GM21360 (cell line): ENCODE results near the gene TBC1D14.

ENCODE experiments used
- ATAC-seq: cut with Tn5 transposase; IDR thresholded peaks from one replicate; pipeline ENCODE4 v1.9.1; 2021; ENCODE audit warnings: mild to moderate bottlenecking, moderate library complexity; ENCODE audit not compliant: unreplicated experiment

The TBC1D14 gene

DNA sequence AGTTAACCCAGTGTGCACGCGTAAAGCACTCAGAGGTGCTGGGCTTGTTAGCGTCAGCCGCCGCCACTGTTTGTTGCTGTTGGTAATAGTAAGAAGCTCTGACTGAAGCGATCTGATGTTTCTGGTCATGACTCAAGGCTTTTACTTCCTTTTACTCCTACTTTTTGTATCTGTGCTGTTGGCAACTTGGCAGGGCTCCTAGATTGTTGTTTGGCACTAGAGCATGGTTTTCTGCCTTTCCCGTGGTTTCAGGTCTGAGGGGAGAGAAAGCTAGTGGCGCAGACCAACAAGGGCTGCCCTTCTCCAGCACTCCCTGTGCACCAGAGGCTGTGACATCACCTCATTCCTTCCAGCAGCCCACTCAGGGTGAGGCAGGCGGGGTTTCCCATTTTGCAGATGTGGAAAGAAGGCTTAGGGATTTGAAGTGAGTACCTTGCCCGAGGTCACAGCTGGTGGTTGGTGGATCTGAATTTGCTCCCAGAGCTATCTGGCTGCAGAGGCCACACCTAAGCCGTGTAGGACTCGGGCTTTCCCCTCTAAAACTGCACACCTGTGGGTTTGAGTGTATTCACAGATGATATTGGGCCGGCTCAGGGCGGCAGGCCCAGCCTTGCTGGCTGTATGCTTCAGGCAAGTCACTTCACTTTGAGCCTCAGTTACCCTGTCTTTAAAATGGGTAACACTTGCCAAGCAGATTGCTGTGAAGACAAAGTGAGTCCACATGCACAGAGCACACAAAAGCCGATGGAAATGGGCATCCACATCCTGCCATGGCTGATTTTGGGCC, 82.3 kb downstream of the TBC1D14 start:
- no peak for ATAC-seq

DNA sequence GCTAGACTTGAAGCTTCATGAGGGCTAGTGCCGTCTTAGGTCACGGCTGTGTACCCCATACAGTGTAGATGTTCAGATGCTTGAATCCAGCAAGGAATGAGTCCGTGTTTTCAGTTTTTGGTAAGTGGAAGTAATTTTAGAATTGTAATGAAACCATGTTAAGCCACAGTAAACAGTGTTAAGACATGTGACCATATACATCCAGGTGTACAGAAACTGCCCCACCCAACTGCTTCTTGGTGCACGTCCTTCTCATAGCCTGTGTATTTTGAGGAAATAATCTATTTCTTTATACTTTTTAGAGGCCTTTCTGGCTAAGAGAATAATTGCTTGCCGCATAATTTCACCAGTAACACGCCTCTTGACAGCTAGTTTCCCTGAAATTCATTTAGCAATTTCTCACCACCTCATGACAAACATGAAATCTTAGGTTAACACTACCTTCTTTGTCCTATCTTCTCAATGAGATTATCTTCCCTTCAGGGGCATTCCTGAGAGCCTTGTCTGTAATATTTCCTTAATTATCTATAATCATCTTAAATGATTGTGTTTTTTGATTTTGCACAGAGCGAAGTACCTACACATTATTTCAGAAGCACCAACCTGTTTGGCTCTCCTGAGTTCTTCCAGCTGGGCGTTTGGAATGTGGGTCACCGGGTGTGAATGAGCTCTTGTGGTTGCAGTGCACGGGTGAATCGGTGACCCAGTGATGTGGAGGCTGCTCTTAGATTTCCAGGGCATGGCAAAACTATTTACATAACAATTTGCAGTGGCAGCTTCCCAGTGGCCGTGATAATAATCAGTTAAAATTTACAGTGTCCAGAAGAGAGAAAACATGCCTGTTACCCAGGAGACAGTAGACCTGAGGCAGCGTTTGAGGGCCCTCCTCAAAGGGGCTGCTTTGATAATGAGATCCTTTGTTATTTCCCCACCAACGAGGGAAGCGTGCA, 83.4 kb downstream of the TBC1D14 start:
- no peak for ATAC-seq

DNA sequence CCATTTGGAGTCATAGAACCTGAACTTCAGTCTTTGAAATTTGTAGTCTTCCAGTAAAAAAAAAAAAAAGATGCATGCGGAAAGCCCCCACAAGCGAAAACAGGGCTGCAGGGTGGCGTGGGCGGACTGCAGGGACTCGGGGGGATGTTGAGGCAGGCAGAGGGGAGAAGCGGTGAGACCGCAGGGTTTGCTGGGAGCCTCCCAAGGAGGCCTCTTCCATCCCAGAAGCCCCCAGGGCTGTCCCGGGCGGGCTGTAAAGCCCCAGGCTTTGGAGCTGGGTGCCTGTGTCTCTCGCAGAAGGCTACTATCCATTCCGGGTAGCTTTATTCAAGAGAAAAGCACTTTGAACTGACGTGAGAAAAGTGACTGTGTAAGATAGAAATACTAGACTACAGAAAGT, 86.9 kb downstream of the TBC1D14 start:
- no peak for ATAC-seq

- ATAC-seq: no peak
These were observed 89.8 kb downstream of the TBC1D14 start for GRCh38 chr4:6999172-7000086.

- ATAC-seq: no peak
These were observed 91.0 kb downstream of the TBC1D14 start for GRCh38 chr4:7000421-7001176.

GRCh38 chr4:7001271-7001670, 91.6 kb downstream of the TBC1D14 start:
- ATAC-seq: no peak

DNA sequence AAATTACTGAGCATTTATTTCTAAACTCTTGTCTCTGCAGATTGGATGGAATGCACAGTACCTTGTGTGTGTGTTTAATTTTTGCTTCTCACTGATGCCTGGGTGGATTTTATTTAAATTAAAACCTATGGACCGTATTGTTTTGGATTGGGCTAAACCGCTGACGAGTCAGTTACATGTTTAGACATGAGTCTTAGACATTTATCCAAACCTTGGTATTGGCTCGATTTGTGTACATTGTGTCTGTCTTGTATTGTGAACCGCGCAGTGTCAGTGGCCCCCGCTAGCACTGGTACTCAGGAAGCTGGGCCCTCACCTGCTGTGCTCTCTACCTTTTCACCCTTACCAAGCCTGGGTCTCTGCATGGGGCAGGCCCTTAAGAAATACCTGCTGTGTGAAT, 92.7 kb downstream of the TBC1D14 start:
- no peak for ATAC-seq

- ATAC-seq: no peak
These were observed 93.7 kb downstream of the TBC1D14 start for GRCh38 chr4:7003176-7003878.

GRCh38 chr4:7003879-7004240, 94.2 kb downstream of the TBC1D14 start:
- no peak for ATAC-seq

- ATAC-seq: no peak
These were observed 94.7 kb downstream of the TBC1D14 start for GRCh38 chr4:7004331-7004730.

DNA sequence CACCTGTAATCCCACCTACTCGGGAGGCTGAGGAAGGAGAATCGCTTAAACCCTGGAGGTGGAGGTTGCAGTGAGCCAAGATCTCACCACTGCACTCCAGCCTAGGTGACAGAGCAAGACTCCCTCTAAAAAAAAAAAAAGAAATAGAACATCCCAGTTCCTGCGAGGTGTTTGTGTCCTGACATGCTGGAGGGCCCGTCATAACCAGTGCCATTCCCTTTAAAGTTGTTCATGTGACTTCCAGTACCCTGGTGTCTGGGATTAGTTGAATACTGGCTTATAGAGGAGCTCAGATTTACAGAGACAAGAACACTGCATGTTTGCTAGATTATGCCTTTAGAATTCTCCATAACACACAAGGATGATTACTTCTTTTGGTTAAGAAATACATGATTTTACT, 95.9 kb downstream of the TBC1D14 start:
- ATAC-seq: no peak

- ATAC-seq: no peak
These were observed 96.8 kb downstream of the TBC1D14 start for GRCh38 chr4:7006411-7006810.

DNA sequence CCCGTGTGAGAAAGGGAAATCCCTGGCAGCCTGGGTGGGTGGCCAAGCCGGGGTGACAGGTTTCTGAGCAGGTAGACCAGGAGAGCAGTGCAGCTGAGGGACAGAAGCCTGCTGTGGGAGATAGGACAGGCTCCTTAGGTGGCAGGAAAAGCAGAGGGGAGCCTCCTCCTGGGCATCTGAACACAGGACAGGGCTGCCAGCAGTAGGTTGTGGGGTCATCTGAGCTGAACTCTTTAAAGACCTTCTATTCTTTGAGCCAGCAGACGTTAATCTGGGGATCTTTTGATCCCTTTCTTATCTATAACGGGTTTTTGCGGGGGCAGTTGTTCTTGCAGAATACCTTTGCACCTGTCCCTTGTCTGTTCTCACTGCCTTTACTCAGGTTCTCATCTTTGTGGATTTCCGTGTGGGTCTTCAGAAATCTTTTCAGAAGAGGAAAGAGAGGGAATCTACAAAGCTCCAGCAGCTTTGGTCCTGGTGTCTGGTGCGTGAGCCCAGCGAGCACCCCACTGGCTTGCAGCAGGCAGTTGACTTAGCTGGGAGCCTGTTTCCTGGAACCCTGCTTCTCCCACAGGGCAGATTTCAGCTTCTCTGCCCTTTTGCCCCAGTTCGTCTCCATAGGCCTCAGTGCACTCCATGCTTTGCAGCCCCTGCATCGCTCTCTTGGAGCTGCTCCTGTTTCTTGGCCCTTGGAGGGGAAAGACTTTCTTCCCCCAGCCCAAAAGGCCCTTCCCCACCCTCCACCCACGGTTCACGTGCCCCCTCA, 97.7 kb downstream of the TBC1D14 start:
- ATAC-seq: no peak

GRCh38 chr4:7007944-7008343, 98.3 kb downstream of the TBC1D14 start:
- ATAC-seq: no peak

- no peak for ATAC-seq
These were observed 99.9 kb downstream of the TBC1D14 start for GRCh38 chr4:7009564-7009963.

GRCh38 chr4:7013175-7013574, 103.5 kb downstream of the TBC1D14 start:
- peak; percentile 45 for ATAC-seq

DNA sequence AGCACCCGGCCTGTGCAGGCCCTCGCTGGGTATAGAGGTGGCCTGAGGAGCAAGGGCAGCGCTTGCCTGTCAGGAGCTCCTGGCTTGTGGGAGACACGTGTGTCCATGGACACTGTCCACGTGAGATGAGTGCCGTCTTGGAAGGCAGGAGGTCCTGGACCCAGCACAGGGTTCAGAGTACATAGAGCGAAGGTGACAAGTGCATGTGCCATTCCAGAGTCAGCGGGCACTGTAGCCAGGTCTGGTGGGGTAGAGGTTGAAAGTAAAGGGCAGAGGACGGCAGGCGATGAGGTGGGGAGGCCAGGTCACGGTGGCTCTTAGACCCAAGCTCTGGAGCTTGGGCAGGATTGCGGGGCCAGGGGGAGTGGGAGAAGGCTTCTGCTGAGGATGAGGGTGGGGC, 105.2 kb downstream of the TBC1D14 start:
- no peak for ATAC-seq

- ATAC-seq: no peak
These were observed 105.9 kb downstream of the TBC1D14 start for GRCh38 chr4:7015383-7016035.
